T-helper 1 cell treated with Interleukin-12 subunit alpha and Interleukin-12 subunit beta and Interleukin-4 antibody, amounts not matched to agents 30 ng/mL and 1 ng/mL, for 36 hours (primary cell): Measurements from ENCODE around the gene ZNRF3. TPM values are rescaled to one million over a fixed set of nuclear protein-coding genes. Genes with fewer than 3 reads are reported as not detected.

Experiments used
- intact Hi-C: fragments of 100-400 bp; cut with micrococcal nuclease; formaldehyde crosslinking; loops from one replicate; pipeline ENCODE4 v1.15.1; 2024
- total RNA-seq: library from RNA; stranded (reverse); gene quantifications from 2 replicates; pipeline ENCODE4 v1.2.3, GENCODE V29; 2022

The ZNRF3 gene
- total RNA-seq, 1 donor from 2014 or later: 0.64 TPM

DNA sequence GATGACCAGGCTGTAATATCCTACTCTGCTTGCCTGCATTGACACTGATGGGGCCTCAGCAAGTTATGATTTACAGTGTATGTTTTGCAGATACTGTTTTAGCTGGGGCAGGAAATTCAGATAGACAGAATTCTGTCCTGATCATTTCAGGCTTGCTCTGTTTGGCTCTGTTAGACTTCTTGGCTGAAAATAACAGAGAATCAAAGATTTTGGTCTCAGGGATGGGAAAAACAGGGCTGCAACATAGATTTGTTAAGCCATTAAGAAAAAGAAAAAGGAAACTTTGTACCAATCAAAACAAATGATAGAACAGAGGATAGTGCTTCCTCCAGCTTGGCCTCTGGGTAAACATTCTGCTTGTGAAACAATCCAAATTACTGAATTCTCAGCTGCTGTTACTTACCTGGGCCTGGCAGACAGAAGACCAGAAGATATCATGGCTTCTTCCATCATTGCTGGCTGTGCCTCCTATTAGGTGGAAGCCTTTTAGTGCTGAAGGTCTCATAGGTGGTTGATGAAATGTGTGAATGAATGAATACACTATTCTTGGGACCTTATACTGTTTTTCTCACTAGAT is 22.0 kb downstream of the ZNRF3 start:
- intact Hi-C loops: loop anchor here (5.0 kb wide), 1 partner anchor 52 kb away; no protein-coding TSS in a partner anchor

DNA sequence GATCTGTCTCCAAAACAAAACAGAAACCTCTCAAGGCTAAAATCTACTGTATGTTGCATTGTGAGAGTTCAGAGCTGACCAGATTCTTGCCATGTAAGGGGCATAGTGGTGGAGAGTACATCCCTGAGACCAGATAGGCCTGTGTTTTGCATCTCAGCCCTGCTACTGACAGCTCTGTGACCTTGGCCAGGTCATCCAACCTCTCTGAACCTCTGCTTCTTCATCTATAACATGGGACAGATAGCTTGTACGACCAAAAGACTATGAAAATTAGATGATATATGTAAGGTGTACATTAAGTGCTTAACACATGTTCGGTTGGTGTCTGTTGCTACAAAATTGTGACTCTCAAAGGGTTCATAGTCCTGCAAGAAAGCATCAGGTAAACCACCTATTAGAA is 22.9 kb downstream of the ZNRF3 start:
- intact Hi-C loops: loop anchor here (5.0 kb wide), 1 partner anchor 51 kb away; no protein-coding TSS in a partner anchor

DNA sequence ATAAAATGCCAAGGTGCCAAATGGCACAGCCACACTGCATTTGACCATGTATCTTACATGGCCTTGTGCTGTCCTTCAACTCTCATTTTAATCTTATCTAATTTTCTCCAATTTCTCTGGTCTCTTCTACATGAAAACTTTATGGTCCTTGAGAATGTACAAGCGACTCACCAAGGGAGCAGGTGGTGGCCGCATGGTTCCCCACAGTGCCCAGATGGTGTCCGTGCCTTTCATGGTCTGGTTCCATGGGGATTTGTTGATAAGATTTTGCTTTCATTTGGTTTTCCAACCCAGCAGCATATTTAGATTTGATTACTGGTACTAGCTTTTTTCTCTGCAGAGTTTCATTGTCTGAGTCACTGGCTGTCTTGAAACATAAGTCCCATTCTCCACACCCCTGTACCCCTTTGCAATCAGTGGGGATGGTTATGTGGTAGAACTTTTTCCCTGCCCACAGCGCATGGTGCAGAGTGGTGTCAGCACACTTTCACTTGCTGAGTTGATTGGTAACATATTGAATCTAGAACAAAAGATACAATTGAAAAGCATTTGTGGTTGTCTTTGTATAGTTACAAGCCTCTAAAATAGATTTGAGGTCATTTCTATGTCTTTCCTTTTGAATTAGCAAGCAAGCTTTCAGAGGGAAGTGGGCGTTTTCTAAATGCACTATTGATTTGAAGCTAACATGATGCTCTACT is 24.1 kb downstream of the ZNRF3 start:
- intact Hi-C loops: loop anchor here (5.0 kb wide), 1 partner anchor 50 kb away; no protein-coding TSS in a partner anchor

DNA sequence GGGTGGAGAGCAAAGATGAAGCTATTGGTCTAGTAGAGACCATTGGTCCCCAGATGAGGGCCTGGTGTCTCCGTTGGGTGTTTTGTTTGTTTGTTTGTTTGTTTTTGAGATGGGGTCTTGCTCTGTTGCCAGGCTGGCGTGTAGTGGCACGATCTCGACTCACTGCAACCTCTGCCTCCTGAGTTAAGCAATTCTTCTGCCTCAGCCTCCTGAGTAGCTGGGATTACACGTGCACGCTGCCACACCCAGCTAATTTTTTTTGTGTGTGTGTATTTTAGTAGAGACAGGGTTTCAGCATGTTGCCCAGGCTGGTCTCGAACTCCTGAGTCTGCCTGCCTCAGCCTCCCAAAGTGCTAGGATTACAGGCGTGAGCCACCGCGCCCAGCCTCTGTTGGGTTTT is 25.4 kb downstream of the ZNRF3 start:
- intact Hi-C loops: loop anchor here (5.0 kb wide), 1 partner anchor 48 kb away; no protein-coding TSS in a partner anchor

DNA sequence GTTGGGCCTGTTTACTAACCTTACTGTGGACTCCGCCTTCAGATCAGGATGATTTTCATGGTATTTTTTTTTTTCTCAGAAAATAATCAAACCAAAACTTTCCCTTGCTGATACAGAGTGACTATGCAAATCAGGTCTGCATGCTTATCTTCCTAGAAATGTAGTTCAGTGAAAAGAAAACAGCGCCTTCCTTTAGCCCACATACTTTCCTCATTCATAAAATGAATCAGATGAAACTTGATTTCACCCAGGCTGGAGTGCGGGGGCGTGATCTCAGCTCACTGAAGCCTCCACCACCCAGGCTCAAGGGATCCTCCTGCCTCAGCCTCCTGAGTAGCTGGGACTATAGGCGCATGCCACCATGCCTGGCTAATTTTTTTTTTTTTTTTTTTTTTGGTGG is 26.0 kb downstream of the ZNRF3 start:
- intact Hi-C loops: loop anchor here (5.0 kb wide), 1 partner anchor 48 kb away; no protein-coding TSS in a partner anchor

DNA sequence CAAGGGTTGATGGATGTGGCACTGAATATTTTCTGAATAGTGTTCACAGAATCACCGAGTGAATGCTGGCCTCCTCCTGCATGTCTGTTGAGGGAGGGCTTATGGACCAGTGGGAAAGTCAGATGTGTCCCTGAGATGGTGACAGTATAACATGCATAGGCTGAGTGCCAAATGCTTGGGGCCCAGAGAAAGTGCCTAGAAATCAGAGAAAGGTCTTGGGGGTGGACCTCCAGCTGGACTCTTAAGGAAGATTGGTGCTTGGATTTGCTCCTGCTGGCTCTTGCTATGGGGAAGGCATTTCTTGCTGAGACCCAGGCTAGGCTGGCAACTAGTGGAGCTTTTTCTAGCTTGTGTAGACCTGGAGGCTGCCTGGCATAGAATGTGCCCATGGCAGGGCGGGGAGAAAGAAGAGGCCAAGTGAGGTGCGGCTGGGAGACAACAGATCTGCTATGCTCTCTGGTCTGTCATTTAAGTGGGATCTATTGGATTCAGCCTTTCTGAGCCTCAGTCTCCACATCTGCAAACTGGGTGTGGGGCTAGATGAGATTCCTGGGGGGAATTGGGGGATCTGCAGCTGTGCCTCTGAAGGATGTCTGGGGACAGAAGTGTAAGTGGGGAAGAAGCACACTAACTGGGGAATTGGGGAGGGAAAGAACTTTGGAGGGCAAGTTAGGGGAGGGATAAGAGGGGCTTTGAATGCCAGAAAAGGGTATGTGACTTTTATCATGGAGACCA is 27.4 kb downstream of the ZNRF3 start:
- intact Hi-C loops: no loop called here

DNA sequence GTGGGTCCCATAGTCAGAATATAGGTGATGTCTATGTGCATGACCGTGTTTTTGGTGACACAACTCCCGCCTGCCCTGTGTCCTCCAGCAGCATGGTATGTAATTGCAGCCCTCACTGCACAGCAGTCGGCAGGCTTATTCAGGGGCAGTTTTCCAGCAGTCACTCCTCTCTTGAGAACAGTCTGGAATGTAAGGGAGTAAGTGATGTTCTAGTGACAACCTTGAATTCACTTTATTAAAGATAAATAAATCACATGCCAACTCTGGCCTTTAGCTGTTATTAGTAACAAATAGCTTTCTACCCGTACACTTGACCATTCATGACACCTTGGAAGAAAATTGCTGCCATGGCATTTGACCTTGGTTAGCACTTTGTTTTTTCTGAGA is 27.9 kb downstream of the ZNRF3 start:
- intact Hi-C loops: no loop called here

DNA sequence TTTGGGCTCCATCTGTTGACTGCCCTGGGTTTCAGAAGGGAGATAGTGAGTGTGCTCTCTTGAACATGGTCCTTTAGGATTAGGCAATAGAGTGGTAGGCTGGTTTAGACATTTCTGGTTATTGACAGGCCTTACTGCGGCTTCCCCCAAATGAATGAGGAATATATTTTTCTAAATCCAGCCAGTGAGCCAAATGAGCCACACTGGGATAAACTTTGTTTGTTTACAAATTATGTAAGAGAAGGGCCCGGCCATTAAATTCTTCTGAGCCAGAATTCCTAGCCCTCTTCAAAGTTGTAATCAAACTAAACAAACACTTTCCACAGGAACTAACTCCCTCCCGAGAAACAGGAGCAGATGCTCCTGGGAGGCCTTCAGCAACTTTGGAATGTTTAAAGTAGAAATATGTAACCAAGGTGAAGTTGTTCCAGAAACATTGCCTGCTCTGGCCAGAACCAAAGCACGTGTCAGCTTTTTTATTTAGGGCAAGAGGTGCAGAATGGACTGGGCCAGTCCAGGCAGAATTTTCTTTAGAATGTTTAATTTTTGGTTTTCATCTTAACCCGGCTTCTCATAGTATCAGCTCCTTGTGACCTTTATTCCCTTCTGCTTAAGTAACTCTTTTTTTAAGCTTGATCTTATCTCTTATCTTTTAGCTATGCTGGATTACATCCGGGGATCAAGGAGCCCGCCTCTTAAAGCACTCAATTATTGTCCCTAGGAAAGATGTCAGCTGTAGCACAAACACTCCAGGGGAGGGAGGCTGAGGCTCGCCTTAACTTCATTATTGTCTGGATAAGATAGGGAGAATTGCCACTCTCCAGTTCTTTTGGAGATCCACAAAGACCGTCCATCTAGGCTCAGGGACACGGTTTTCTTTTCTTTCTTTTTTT is 28.7 kb downstream of the ZNRF3 start:
- intact Hi-C loops: no loop called here

DNA sequence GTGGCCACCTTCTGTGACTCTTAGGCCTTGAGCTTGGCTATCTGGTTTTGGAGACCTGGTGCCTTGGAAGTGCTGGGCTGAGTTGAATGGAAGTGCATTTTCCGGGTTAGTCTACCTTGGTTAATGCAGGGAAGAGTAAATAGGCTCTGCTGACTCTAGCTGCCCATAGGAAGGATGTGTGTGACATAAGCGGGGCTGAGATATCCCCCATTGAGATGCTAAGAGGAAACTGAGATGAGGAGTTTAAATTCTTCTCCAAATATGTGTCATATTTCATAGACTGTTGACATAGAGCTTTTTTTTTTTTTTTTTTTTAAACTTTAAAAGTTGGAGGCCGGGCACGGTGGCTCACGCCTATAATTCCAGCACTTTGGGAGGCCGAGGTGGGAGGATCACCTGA is 30.8 kb downstream of the ZNRF3 start:
- intact Hi-C loops: no loop called here

DNA sequence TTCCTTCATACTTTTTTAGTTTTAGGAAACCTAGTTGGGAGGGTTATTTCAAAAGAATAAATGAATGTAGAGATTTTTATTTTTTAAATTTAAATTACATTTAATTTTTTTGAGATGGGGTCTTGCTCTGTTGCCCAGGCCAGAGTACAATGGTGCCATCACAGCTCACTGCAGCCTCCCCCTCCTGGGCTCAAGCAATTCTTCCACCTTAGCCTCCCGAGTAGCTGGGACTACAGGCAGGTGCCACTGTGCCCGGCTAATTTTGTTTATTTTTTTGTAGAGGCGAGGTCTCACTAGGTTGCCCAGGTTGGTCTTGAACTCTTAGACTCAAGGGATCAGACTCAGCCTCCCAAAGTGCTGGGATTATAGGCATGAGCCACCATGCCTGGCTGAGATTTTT is 32.6 kb downstream of the ZNRF3 start:
- intact Hi-C loops: no loop called here

DNA sequence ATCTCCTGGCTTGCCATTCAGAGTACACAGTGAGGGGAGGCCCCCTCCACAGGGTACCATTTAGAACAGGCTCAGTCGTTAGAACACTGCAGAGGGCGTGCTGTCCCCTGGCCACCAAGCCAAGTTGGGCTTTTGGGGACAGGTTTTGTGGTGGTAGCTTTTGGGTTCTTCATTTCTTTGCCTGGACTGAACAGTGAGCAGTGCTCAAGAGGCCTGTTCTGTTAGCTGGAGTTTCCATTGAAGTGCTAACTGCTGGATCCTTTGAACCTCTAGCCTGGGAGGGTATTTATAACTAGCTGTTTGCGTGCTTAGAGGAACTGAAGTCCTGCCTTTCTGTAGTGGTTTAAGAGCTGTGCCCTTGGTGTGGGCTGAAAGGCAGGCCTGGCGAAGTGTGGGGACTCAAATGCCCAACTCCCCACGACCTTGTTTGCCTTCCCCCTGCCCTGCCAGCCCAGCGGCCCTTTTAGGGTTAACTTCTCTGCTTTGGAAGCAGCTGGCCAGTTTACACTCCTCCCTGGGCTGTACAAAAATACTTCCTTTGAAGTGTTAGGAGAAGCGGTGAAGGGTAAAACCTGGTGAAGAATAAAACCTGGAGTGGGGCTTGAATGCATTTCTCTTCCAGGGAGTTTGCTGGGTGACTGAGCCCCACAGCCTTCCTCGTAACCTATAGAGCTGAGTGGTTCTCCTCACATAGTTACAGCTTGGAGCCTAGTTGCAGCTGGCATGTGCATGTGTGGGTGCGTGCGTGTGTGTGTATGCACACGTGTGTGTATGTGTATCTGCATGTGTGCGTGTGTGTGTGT is 34.6 kb downstream of the ZNRF3 start:
- intact Hi-C loops: no loop called here

DNA sequence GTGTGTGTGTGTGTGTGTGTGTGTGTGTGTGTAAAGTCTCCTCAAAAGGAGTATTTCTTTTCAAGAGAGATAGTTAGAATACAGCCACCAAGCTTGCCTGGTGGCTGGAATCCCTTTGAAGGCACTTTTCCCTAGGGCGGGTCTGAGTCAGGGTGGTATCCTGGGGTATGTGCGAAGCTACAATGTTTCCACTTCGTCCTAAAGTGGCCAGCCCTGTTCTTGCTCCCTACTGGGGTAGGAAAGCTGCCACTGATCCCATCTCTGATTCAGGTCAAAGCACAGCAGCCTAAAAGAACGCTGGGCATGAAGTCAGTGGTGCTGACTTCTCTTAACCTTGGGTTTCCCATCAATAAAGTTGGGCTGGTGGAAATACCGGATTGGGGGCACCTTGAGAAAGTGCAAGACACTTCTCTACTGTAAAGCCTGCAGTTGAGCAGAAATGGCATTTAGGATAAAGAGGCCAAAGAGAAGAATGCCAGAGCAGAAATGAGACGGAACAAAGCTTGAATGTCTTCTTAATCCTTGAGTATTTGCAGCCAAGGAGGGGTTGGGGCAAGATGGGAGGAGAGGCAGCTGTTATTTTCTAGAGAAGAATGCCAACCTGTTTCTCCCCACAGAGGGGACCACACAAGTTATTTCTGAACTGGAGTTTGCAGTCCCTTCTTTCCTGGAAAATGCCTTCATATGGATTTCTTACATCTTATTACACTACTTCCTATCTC is 35.3 kb downstream of the ZNRF3 start:
- intact Hi-C loops: no loop called here

DNA sequence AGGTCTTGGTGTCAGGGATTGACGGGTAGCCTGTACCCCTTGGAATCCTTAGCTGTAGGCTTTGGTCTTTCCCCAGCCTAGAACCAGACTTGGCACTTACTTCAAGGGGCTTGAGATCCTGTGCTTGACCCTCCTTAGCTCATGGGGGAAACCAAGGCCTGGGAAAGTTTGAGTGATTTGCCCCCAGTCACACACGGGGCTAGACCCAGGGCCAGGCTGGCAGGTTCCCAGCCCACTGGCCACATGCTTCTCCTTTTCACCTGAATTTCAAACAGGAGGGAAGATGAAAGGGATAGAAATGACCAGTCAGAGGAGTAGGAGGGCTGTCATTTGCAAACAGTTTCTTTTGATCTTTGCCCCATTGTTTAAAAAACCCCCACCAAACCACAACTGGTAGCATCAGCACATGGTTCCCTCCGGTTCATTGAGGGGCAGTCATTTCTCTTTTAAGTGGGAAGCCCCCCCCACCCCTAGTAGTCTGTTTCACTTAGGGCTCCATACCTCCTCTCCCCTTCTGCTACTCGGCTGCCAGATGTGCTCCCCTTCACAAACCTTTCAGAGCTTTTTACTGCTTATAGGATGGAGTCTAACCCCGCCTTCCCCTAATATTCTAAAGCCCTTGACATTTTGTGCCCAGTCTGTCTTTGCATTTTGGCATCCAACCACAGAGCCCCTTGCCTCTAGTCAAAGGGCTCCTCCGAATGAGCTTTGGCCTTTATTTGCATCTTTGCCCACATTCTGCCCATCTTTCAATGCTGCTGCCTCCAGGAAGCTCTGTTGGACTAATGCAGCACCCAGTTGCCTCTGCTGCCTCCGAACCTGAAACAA is 37.6 kb downstream of the ZNRF3 start:
- intact Hi-C loops: no loop called here

DNA sequence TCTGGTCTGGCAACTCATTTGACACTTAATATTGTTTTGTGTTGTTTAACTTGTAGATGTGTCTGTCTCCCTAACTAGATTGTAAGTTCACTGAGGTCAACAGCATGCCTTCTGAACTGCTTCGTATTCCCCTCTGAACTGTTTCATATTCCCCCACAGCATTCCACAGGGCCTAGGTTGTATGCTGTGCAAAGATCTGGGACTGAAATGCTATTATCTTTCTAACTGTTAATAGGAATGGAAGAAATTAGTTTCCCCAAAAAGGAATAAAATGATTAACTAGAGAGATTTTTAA is 38.2 kb downstream of the ZNRF3 start:
- intact Hi-C loops: no loop called here

DNA sequence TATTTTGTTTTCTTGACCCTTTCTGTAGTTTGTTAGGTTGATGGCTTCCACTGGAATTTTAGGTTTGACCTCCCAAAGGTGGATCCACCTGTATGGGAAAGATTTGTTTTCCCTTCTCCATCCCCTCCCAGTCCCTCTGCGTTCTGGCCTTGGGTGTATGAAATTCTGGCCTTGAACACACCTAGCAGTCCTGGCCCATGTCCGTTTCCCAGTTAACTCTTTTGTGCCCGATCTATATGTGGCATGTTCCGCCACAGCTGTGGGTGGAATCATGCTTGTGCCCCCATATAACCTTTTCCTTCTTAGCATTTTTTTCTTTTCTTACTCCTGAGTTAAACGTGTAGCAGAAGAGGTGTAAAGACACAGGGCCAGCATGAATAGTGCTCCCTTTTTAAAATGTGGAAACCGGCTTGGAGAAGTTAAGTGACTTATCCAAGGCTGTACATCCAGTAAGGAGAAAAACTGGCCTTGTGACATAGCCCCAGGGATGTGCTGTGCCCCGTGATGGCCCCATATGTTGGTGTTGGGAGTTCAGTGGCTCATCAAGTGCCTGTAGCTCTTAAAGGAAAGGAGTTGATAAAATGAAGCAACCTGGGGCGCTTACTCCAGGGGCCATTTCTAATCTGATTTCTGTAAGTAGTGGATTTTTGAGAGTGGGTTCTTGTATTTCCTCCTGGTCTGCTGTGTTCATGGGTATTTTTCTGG is 39.3 kb downstream of the ZNRF3 start:
- intact Hi-C loops: no loop called here

DNA sequence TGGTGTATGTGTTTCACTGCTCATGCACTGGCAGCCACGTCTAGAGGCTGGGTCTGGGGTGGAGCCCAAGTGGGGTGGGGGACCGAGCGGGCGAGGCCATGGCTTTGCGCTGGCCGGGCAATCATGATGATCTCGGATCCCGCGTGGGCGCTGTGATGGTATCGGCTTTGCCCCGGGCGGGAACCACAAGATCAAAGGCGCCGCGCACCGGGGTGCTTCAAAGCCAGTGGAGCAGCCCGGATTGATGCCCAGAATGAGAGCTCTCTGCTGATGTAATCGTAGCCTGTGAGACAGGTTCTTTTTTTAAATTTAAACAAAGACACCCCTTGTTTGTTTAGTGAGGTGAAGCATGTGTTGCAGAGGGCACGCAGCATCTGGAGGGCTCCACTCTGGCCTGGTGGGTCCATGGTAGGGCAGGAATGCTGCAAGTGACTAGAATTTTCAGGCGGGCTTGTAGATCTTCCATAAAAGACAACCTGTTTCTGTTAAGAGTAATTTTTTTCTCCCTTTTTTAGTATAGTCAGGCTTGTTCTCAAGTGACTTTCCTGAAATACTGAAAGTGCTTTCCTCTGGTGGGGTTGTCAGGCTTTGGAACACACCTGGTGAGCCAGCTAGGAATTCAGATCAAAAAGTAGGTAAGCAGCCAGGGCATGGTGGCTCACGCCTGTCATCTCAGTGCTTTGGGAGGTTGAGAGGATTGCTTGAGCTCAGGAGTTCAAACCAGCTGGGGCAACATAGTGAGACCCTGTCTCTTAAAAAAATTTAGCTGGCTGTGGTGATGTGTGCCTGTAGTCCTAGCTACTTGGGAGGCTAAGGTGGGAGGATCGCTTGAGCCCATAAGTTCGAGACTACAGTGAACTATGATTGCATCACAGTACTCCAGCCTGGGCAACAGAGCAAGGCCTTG is 40.7 kb downstream of the ZNRF3 start:
- intact Hi-C loops: no loop called here

DNA sequence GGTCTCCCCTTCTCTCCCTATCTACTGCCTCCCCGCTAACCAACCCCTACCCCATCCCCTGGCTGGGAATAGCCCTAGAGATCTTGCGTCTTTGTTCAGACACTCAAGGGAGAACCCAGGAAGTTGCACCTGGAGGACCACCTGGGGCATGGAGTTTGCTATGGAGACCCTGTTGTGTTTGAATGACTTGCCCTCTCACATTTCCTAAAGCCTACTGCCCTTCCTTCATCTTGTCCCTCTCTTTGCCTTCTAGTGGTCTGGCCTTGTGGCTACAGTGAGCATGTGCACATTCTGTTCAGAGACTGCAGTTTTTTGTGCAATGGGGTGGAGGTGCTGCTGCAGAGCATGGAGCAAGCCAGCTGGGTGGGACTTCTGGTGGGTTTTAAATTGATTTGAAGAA is 42.5 kb downstream of the ZNRF3 start:
- intact Hi-C loops: no loop called here

DNA sequence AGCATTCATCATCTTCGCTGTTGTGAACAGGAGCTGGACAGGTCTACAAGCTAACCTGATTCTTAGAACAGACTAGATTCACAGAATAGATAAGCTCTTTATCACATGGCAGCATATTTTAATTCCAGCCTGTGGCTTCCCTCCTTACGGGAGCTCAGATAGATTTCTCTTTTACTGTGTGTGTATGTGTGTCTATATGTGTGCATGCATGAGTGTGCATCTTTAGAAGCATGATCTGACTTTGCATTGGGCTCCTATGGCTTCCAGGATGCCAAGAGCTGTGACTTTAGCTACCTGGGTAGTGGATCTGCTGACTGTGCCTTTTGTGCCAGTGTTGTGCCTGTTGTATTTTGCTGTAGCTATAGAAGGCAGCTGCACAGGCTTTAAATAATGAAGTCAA is 44.3 kb downstream of the ZNRF3 start:
- intact Hi-C loops: no loop called here
